ENCODE results near the gene POLH.
"Not testable (repeated sequence)": the region's sequence is repeated elsewhere in the genome, so short reads cannot be mapped to it uniquely, and the experiment has no call there.

The POLH gene

GRCh38 chr6:43575772-43576551 lies at the start of gene POLH, which contains the start of gene XPO5:
Gene POLH, plus strand, starts transcription at chr6:43576185. Its CDS starts 6,135 bp downstream, at chr6:43582320.
Gene XPO5, minus strand, starts transcription at chr6:43576038. Its CDS starts 174 bp downstream, at chr6:43575864.
- CTCF ChIA-PET: interaction anchor here (0.6 to 1.2 kb wide), 3 partner anchors 68 to 504 kb away, joined by 3 to 5 read pairs (median 4); no protein-coding TSS in a partner anchor
- DNase-seq (ENCODE audit: extremely low spot score): peak; percentile 98
- TF ChIP-seq SUZ12 (IDR thresholded peaks at IDR 0.05): no peak
- TF ChIP-seq TARDBP (IDR thresholded peaks at IDR 0.05): no peak
- no peak for TF ChIP-seq FOXM1 (IDR thresholded peaks at IDR 0.05; ENCODE audit: borderline replicate concordance)
- TF ChIP-seq ZNF384 (IDR thresholded peaks at IDR 0.05): no peak
- no peak for TF ChIP-seq FOXA1 (IDR thresholded peaks at IDR 0.05)
- TF ChIP-seq ELF4 (IDR thresholded peaks at IDR 0.05): no peak
- TF ChIP-seq HDGF (IDR thresholded peaks at IDR 0.05; ENCODE audit: borderline replicate concordance): no peak
- TF ChIP-seq NFRKB (IDR thresholded peaks at IDR 0.05): no peak
- TF ChIP-seq SP1 (IDR thresholded peaks at IDR 0.05): no peak
- TF ChIP-seq LEF1 (IDR thresholded peaks at IDR 0.05; ENCODE audit: borderline replicate concordance): no peak
- no peak for TF ChIP-seq BHLHE40 (IDR thresholded peaks at IDR 0.05; ENCODE audit: borderline replicate concordance)
- no peak; the same call in 1 of the 2 replicates for TF ChIP-seq PKNOX1 (IDR thresholded peaks at IDR 0.05)
- TF ChIP-seq ARNT (IDR thresholded peaks at IDR 0.05): no peak
- TF ChIP-seq L3MBTL2 (conservative IDR thresholded peaks at IDR 0.05): no peak; the same call in 1 of the 2 replicates
- TF ChIP-seq FOXK2 (IDR thresholded peaks at IDR 0.05): no peak
- no peak for TF ChIP-seq CTBP1 (IDR thresholded peaks at IDR 0.05; ENCODE audit: borderline replicate concordance)
- POLR2A ChIA-PET: interaction anchor here (0.6 to 2.8 kb wide), 18 partner anchors 8 to 647 kb away, joined by 3 to 15 read pairs (median 4); partner anchors contain the start of genes ABCC10, CNPY3, GTPBP2 and MAD2L1BP

- POLR2A ChIA-PET: interaction anchor here (0.8 to 1.2 kb wide), 4 partner anchors 12 to 97 kb away, joined by 3 to 5 read pairs (median 4); partner anchors contain the start of genes GTPBP2, POLH, POLR1C and XPO5
- CTCF ChIA-PET: interaction anchor here (1.2 kb wide), 1 partner anchor 11 kb away, joined by 3 read pairs; no protein-coding TSS in a partner anchor
- no peak for DNase-seq (ENCODE audit: extremely low spot score)
These were observed 43.8 kb upstream of the POLH start for GRCh38 chr6:43532201-43532600.

GRCh38 chr6:43538986-43539385 lies 37.0 kb upstream of the POLH start:
- POLR2A ChIA-PET; DNase-seq (ENCODE audit: extremely low spot score); CTCF ChIA-PET: not testable (repeated sequence)

More at GRCh38 chr6:43532201-43532600, 43.8 kb upstream of the POLH start:
- TF ChIP-seq LEF1 (IDR thresholded peaks at IDR 0.05; ENCODE audit: borderline replicate concordance): no peak
- no peak for TF ChIP-seq CTBP1 (IDR thresholded peaks at IDR 0.05; ENCODE audit: borderline replicate concordance)

GRCh38 chr6:43539409-43539808 lies 36.6 kb upstream of the POLH start:
- POLR2A ChIA-PET; CTCF ChIA-PET; DNase-seq (ENCODE audit: extremely low spot score): not testable (repeated sequence)

GRCh38 chr6:43540507-43540906 lies 35.5 kb upstream of the POLH start:
- TF ChIP-seq TARDBP (IDR thresholded peaks at IDR 0.05) (no peak), ZNF384 (IDR thresholded peaks at IDR 0.05) (no peak), LEF1 (IDR thresholded peaks at IDR 0.05; ENCODE audit: borderline replicate concordance) (no peak), BHLHE40 (IDR thresholded peaks at IDR 0.05; ENCODE audit: borderline replicate concordance) (no peak), SUZ12 (IDR thresholded peaks at IDR 0.05) (no peak), L3MBTL2 (conservative IDR thresholded peaks at IDR 0.05) (no peak), FOXK2 (IDR thresholded peaks at IDR 0.05) (no peak), SP1 (IDR thresholded peaks at IDR 0.05) (no peak), ARNT (IDR thresholded peaks at IDR 0.05) (no peak)
- ChIA-PET CTCF (no interaction called here), POLR2A (no interaction called here)
- no peak for DNase-seq (ENCODE audit: extremely low spot score)

GRCh38 chr6:43541774-43542471 lies 34.1 kb upstream of the POLH start:
- POLR2A ChIA-PET: no interaction called here
- TF ChIP-seq FOXM1 (IDR thresholded peaks at IDR 0.05; ENCODE audit: borderline replicate concordance) (no peak), FOXK2 (IDR thresholded peaks at IDR 0.05) (no peak), ARNT (IDR thresholded peaks at IDR 0.05) (no peak), ZNF384 (IDR thresholded peaks at IDR 0.05) (no peak), BHLHE40 (IDR thresholded peaks at IDR 0.05; ENCODE audit: borderline replicate concordance) (no peak), HDGF (IDR thresholded peaks at IDR 0.05; ENCODE audit: borderline replicate concordance) (no peak), LEF1 (IDR thresholded peaks at IDR 0.05; ENCODE audit: borderline replicate concordance) (no peak), CTBP1 (IDR thresholded peaks at IDR 0.05; ENCODE audit: borderline replicate concordance) (no peak), SP1 (IDR thresholded peaks at IDR 0.05) (no peak), ELF4 (IDR thresholded peaks at IDR 0.05) (no peak), SUZ12 (IDR thresholded peaks at IDR 0.05) (no peak), NFRKB (IDR thresholded peaks at IDR 0.05) (no peak), FOXA1 (IDR thresholded peaks at IDR 0.05) (no peak), TARDBP (IDR thresholded peaks at IDR 0.05) (no peak), PKNOX1 (IDR thresholded peaks at IDR 0.05) (no peak), L3MBTL2 (conservative IDR thresholded peaks at IDR 0.05) (no peak)
- CTCF ChIA-PET: no interaction called here
- no peak for DNase-seq (ENCODE audit: extremely low spot score)

- TF ChIP-seq L3MBTL2 (conservative IDR thresholded peaks at IDR 0.05) (no peak), FOXK2 (IDR thresholded peaks at IDR 0.05) (no peak), ZNF384 (IDR thresholded peaks at IDR 0.05) (no peak), ARNT (IDR thresholded peaks at IDR 0.05) (no peak), NFRKB (IDR thresholded peaks at IDR 0.05) (no peak), TARDBP (IDR thresholded peaks at IDR 0.05) (no peak), ELF4 (IDR thresholded peaks at IDR 0.05) (no peak), FOXA1 (IDR thresholded peaks at IDR 0.05) (no peak), SP1 (IDR thresholded peaks at IDR 0.05) (no peak), CTBP1 (IDR thresholded peaks at IDR 0.05; ENCODE audit: borderline replicate concordance) (no peak), SUZ12 (IDR thresholded peaks at IDR 0.05) (no peak), HDGF (IDR thresholded peaks at IDR 0.05; ENCODE audit: borderline replicate concordance) (no peak), FOXM1 (IDR thresholded peaks at IDR 0.05; ENCODE audit: borderline replicate concordance) (no peak), BHLHE40 (IDR thresholded peaks at IDR 0.05; ENCODE audit: borderline replicate concordance) (no peak)
- ChIA-PET POLR2A (no interaction called here), CTCF (no interaction called here)
- DNase-seq (ENCODE audit: extremely low spot score): no peak
These were observed 31.5 kb upstream of the POLH start for GRCh38 chr6:43544461-43544860.
